ENCODE measurements around the gene RTBDN.
A peak's percentile ranks its signal among the peaks of the same experiment; 100 is the strongest.

Gene RTBDN

DNA sequence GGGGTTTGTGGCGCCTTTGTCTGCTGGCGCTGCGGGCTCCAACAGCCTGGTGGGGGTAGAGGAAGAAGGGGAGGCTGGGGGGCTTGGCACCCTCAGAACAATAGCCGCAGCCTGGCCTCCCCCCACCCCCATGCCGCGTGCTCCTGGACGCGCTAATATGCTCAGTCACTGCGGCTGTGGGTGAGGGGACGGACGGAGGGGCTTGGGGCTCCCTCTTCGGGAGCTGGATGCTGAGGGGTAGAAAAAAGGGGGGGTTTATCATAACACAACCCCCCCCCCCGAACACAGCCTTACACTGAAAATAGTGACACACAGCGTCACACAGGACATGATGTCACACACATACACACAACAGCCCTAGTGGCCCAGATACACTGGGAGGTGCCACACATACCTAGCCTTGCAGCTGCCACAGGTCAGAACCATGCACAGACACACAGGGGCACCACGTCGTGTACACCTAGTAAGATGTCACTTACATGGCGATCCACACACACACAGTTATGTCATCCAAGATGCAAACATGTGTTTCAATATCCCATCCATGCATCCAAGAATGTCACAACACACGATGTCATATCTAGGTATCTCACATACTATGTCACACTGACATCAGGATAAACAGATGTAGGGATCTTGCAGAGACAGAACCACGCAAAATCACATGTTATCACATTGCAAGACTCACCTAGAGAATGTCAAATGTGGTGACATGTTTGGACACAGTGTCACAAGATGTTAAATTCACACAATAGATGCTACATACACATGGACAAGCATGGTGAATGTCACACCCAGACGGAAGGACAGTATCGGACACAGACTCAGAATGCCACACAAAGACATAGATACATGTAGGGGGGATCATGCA lies 4.7 kb upstream of the RTBDN start:
- TF ChIP-seq, protein P1, sequence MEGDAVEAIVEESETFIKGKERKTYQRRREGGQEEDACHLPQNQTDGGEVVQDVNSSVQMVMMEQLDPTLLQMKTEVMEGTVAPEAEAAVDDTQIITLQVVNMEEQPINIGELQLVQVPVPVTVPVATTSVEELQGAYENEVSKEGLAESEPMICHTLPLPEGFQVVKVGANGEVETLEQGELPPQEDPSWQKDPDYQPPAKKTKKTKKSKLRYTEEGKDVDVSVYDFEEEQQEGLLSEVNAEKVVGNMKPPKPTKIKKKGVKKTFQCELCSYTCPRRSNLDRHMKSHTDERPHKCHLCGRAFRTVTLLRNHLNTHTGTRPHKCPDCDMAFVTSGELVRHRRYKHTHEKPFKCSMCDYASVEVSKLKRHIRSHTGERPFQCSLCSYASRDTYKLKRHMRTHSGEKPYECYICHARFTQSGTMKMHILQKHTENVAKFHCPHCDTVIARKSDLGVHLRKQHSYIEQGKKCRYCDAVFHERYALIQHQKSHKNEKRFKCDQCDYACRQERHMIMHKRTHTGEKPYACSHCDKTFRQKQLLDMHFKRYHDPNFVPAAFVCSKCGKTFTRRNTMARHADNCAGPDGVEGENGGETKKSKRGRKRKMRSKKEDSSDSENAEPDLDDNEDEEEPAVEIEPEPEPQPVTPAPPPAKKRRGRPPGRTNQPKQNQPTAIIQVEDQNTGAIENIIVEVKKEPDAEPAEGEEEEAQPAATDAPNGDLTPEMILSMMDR (IDR thresholded peaks at IDR 0.05; ENCODE audit: insufficient read depth, missing control alignments) = no peak
- DNase-seq (ENCODE audit: insufficient read length, low spot score) = no peak

DNA sequence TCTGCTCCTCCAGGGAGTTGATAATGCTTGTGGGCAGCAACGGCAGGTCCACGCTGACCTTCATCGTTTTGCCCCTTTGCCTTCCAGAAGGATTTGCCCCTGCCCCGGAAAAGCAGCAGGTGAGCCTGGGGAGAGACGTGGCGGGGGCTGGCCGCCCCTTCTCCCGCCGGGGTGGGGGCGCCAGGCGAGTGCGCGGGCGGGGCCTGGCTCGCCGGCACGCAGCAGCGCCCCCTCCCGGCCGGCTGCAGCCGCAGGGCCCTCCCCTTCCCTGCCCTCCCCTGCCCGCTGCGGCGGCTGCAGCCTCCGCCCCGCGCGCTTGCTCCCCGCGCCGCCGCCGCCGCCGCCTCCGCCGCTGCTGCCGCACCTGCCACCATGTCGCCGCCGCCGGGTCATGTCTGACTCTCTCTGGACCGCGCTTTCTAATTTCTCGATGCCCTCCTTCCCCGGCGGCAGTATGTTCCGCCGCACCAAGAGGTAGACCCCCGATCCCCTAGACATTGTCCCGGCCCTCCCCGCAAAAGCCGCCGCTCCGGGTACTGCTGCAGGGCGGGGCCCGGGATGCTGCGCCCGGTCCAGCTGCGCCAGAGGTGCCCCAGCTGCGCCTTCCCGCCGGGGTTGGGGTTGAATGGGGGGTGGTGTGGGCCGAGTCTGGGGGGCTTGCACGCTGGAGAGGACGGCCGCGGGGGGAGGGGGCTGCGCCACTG lies 4.0 kb upstream of the RTBDN start, which contains the start of gene MAST1:
TSS of gene MAST1 (plus strand) at position 334 of the 704 bp plus-strand sequence. CDS start at position 392, 58 bp downstream.
- TF ChIP-seq, protein P1 (IDR thresholded peaks at IDR 0.05; ENCODE audit: insufficient read depth, missing control alignments) = peak; percentile 47
- FAIRE-seq (no peak), DNase-seq (ENCODE audit: insufficient read length, low spot score) (peak; percentile 69)

More for the DNA sequence above, 4.7 kb upstream of the RTBDN start:
- no peak for FAIRE-seq

DNA sequence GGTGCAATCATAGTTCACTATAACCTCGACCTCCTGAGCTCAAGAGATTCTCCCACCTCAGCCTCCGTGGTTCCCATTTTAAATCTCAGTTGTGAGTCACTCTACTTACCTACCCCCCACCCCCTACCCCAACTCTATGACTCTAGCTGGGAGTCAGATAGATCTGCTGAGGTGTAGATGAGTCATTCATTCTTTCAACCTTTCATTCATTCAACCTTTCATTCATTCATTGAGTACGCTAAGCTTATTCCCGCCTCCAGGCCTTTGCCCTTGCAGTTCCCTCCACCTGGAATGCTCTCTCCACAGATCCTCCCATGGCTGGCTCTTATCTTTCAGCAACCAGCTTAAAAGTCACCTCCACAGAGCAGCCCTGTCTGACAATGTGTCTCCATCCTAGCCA lies 2.8 kb upstream of the RTBDN start:
- DNase-seq (ENCODE audit: insufficient read length, low spot score) (no peak), FAIRE-seq (no peak)

DNA sequence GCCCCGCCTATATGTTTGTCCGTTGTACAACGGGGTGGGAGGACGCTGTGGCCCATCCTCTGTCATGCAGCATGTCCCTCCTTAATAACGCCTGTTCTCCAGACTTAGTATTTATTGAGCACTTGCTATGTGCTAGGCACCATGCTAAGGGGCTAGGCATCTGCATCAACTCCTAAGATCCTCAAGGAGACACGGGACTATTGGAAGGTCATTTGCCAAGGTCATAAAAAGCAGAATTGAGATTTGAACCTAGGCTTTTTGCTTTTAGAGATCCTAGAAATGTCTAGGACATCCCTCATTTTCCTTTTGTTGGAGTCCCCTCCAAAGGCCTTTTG lies 2.1 kb upstream of the RTBDN start:
- DNase-seq (ENCODE audit: insufficient read length, low spot score) (no peak), FAIRE-seq (no peak)
- TF ChIP-seq, protein P1 (IDR thresholded peaks at IDR 0.05; ENCODE audit: insufficient read depth, missing control alignments) = no peak

More for the DNA sequence above, 2.8 kb upstream of the RTBDN start:
- TF ChIP-seq, protein P1 (IDR thresholded peaks at IDR 0.05; ENCODE audit: insufficient read depth, missing control alignments) = no peak

DNA sequence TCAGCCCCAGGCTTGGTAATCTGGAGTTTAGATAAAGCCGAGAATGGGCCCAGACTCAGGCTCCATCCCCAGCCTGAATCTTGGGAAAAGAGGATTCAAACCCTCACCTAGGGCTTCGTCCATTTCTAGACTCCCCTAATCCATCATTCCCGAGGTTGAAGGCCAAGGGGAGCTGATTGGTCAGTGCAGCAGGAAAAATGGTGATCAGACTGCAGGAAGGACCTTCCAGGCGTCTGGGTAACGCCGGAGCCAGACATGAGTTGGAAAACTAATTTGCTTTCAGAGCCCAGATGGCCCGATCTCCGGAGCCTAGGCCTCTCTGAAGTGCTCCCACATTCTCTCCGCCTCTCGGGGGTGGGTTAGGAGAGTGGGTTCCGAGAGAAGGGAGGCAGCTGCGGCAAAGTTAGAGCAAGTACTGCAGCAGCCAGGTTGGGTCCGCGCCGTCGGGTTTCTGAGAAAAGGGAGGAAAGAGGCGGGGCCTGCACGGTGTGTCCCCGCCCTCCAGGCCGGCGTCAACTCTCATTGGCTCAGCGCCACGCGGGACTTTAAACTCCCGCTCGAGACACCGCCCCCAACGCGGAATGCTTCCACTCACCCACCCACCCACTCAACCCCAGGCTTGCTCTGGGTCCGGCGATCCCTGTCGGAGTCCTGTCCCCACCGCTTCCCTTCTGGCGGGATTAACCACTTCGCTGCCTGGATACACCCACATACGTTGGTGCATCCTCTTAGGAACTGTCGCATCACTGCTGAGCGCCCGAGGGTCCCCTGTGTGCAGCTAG lies 788 bp upstream of the RTBDN start:
- no peak for FAIRE-seq
- TF ChIP-seq, protein P1 (IDR thresholded peaks at IDR 0.05; ENCODE audit: insufficient read depth, missing control alignments) = no peak
- peak; percentile 70 for DNase-seq (ENCODE audit: insufficient read length, low spot score)

DNA sequence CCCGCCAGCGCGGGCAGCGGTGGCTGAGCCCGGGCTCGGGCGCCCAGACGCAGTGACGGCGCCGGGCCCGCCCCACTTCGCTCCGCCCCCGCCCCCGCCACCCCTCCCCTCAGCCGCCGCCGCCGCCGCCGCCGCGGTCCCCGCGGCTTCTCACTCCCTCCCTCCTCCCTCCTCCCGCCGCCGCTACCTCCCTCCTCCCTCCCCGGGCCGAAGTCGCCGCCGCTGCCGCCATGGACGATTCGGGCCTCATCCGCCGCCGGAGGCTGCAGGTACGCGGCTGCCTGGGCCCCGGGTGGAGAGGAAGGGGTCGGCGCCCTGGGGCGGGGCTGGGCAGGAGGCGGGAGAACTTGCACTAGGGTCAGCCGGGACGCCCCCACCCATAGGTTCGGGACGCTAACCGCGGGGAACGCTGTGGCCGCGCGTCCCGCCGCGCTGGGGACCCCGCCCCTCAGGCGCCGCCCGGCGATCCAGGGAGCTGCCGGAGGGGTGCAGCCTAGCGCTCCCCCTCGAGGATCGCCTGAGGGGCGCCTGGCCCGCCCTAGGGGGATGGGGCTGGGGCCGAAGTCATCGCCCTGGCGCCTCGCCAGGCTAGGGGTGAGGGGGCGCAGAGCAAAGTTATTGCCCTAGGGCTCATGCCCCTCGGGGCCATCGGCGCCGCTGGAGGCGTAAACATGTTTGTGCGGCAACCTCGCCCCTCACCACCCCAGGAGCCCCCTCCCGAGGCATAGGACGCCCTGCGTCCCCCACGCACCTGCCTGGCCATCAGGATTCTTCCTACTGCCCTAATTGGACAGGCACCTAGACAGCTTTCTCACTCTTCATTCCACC lies 427 bp downstream of the RTBDN start:
- FAIRE-seq (no peak), DNase-seq (ENCODE audit: insufficient read length, low spot score) (peak; percentile 63)
- TF ChIP-seq, protein P1 (IDR thresholded peaks at IDR 0.05; ENCODE audit: insufficient read depth, missing control alignments) = no peak

Data from D721Med (cell line).